Gastroesophageal sphincter (tissue), 3 donors: ENCODE measurements around the gene MRE11.

Source experiments
- EP300 ChIP-seq: sonication (generic); formaldehyde crosslinking; IDR thresholded peaks from one replicate; pipeline ENCODE4 v1.6.1; 2017; ENCODE audit warnings: antibody characterized with exemption, mild to moderate bottlenecking
- POLR2A ChIP-seq, 2 donors: fragments of 450-650 bp; IDR thresholded peaks; one replicate each; pipeline ENCODE4 v1.6.1; 2017; ENCODE audit warnings: antibody characterized with exemption in 2 of 2, mild to moderate bottlenecking in 2 of 2, moderate library complexity in 1 of 2
- POLR2AphosphoS5 ChIP-seq: sonication (generic); formaldehyde crosslinking; IDR thresholded peaks from one replicate; pipeline ENCODE4 v1.6.1; 2017; ENCODE audit warnings: antibody characterized with exemption
- TF ChIP-seq, protein P1 (sequence below), 4 experiments: fragments of 200-600 bp in 2 of 4; fragments of 450-650 bp in 2 of 4; sonication (generic) in 1 of 4; IDR thresholded peaks; one replicate each; pipeline ENCODE4 v1.5.1; 2017 to 2019; ENCODE audit warnings: antibody characterized with exemption in 4 of 4, mild to moderate bottlenecking in 2 of 4, moderate library complexity in 2 of 4

DNA sequence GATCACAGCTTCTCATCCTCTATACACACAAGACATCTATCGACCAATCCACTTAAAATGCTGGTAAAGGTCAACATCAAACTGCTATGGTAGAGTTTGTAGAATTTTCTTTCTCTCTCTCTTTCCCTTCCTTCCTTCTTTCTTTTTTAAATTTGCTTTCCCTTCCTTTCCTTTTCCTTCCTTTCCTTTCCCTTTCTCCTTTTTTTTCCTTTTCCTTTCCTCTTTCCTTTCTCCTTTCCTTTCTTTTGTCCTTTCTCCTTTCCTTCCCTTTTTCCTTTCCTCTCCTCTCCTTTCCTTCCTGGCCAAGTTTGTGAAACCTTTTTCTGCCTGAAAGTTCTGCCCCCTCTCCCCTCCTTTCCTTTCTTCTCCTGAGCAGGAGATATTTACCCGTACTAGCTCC is 21.8 kb upstream of the MRE11 start:
- TF ChIP-seq POLR2A (IDR thresholded peaks at IDR 0.05) (no peak), POLR2AphosphoS5 (no peak), EP300 (no peak)
- TF ChIP-seq, protein P1, sequence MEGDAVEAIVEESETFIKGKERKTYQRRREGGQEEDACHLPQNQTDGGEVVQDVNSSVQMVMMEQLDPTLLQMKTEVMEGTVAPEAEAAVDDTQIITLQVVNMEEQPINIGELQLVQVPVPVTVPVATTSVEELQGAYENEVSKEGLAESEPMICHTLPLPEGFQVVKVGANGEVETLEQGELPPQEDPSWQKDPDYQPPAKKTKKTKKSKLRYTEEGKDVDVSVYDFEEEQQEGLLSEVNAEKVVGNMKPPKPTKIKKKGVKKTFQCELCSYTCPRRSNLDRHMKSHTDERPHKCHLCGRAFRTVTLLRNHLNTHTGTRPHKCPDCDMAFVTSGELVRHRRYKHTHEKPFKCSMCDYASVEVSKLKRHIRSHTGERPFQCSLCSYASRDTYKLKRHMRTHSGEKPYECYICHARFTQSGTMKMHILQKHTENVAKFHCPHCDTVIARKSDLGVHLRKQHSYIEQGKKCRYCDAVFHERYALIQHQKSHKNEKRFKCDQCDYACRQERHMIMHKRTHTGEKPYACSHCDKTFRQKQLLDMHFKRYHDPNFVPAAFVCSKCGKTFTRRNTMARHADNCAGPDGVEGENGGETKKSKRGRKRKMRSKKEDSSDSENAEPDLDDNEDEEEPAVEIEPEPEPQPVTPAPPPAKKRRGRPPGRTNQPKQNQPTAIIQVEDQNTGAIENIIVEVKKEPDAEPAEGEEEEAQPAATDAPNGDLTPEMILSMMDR (IDR thresholded peaks at IDR 0.05) = no peak
